Epithelial cell of proximal tubule (primary cell): ENCODE measurements around the gene CRELD2. TPM values are rescaled to one million over a fixed set of nuclear protein-coding genes. Genes with fewer than 3 reads are reported as not detected.

Experiments
- DNase-seq: peaks from one replicate; pipeline ENCODE4 v3.0.0-alpha.2; 2011; ENCODE audit warnings: low read depth
- H3K4me3 ChIP-seq: 2 replicates; pipeline ENCODE4 v1.5.1; 2011; ENCODE audit warnings: low read depth, mild to moderate bottlenecking, low read length
- CTCF ChIP-seq: conservative IDR thresholded peaks from 2 replicates; pipeline ENCODE4 v1.5.1; 2012; ENCODE audit warnings: low read depth, mild to moderate bottlenecking, low read length
- total RNA-seq: library from RNA; depleted of rRNA; stranded (reverse); fragments of >200 nt; gene quantifications from 2 replicates; pipeline ENCODE4 v1.2.3, GENCODE V29; 2015

CRELD2 gene
- total RNA-seq, 1 donor from 2014 or later = 54.1 TPM

- peak overlapping the region; percentile 56 for H3K4me3 ChIP-seq
- DNase-seq = no peak
- TF ChIP-seq CTCF = no peak
These were observed 16.6 kb downstream of the CRELD2 start for GRCh38 chr22:49934891-49935557.

GRCh38 chr22:49935561-49935960, 17.1 kb downstream of the CRELD2 start:
- TF ChIP-seq CTCF = no peak
- H3K4me3 ChIP-seq = no peak overlapping the region
- DNase-seq = no peak

- DNase-seq = no peak
- TF ChIP-seq CTCF = no peak
- peak overlapping the region; percentile 7 for H3K4me3 ChIP-seq
These were observed 17.9 kb downstream of the CRELD2 start for GRCh38 chr22:49936018-49936972.

- H3K4me3 ChIP-seq = no peak overlapping the region
- TF ChIP-seq CTCF = no peak
- DNase-seq = no peak
These were observed 18.7 kb downstream of the CRELD2 start for GRCh38 chr22:49936973-49937757.

- TF ChIP-seq CTCF = no peak
- H3K4me3 ChIP-seq = no peak overlapping the region
- no peak for DNase-seq
These were observed 19.5 kb downstream of the CRELD2 start for GRCh38 chr22:49937758-49938564.

GRCh38 chr22:49938565-49939136, 20.2 kb downstream of the CRELD2 start:
- TF ChIP-seq CTCF = no peak
- no peak overlapping the region for H3K4me3 ChIP-seq
- DNase-seq = no peak
